ENCODE results near the gene GLCE. TPM values are rescaled to one million over a fixed set of nuclear protein-coding genes. Genes with fewer than 3 reads are reported as not detected.

GLCE gene
- total RNA-seq, 1 experiment from 2014 or later, result 10.2 TPM

DNA sequence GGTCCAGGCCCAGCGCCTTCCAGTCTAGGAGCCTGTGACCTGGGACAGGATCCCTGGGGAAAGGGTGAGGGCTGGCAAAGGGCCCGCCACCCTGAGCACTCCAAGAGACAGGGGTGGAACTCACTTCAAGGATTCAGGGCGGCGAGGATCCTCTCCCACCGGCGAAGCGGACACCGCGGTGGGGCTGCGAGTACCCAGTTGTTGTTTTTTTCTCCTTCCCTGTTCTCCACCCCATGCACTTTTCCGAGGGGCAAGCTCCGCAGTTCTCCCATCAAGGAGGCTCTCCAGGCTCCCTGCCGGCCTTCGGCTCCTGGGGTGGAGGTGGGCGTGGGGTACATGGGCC, 137.9 kb downstream of the GLCE start:
- no peak for TF ChIP-seq CTCF (IDR thresholded peaks at IDR 0.05; ENCODE audit: insufficient read depth in 1 of 2, low read depth in 1 of 2, low read length in 1 of 2, severe bottlenecking in 1 of 2, unreplicated experiment in 1 of 2)
- H3K36me3 ChIP-seq (ENCODE audit: control insufficient read depth, insufficient read depth, low read length), result no peaks in the 10 kb centered on the region
- intact Hi-C loops (cut with micrococcal nuclease; ENCODE audit: unreplicated experiment), result loop anchor here (10.0 kb wide), 1 partner anchor 96 kb away; no protein-coding TSS in a partner anchor
- H3K4me1 ChIP-seq, result peaks cover 7% of the 10 kb centered on the region; the same call in 1 of the 2 replicates
- Mint-ChIP-seq H3K4me1 (ENCODE audit: low read depth, unreplicated experiment) (peaks cover 13% of the 10 kb centered on the region), H3K9me3 (ENCODE audit: unreplicated experiment) (no peaks in the 10 kb centered on the region), H3K27me3 (ENCODE audit: insufficient read depth, unreplicated experiment) (peaks cover 3% of the 10 kb centered on the region), H3K4me3 (ENCODE audit: unreplicated experiment) (peak overlapping the region; percentile 69), H3K27ac (ENCODE audit: unreplicated experiment) (no peak overlapping the region), H3K36me3 (ENCODE audit: insufficient read depth, unreplicated experiment) (no peaks in the 10 kb centered on the region)
- peak overlapping the region; percentile 54 for H3K4me3 ChIP-seq (ENCODE audit: low read depth, low read length)
- H3K27me3 ChIP-seq (replicated peaks; ENCODE audit: control insufficient read depth, insufficient read depth, low read length), result no peaks in the 10 kb centered on the region
- ChIA-PET CTCF (no interaction called here), POLR2A (no interaction called here)
- H3K9me3 ChIP-seq, result no peaks in the 10 kb centered on the region
- DNase-seq, result no peak
- BruUV-seq (replicated peaks), result no TSS peak

GRCh38 chr15:69298697-69299441, 138.4 kb downstream of the GLCE start, which contains the start of gene PAQR5:
PAQR5 (plus strand) TSS chr15:69298912; CDS start chr15:69360081, 61,169 bp downstream.
- H3K36me3 Mint-ChIP-seq (ENCODE audit: insufficient read depth, unreplicated experiment), result no peaks in the 10 kb centered on the region
- ChIA-PET CTCF (no interaction called here), POLR2A (no interaction called here)
- no peaks in the 10 kb centered on the region for H3K36me3 ChIP-seq (ENCODE audit: control insufficient read depth, insufficient read depth, low read length)
- H3K9me3 Mint-ChIP-seq (ENCODE audit: unreplicated experiment), result no peaks in the 10 kb centered on the region
- H3K27me3 ChIP-seq (replicated peaks; ENCODE audit: control insufficient read depth, insufficient read depth, low read length), result no peaks in the 10 kb centered on the region
- no peaks in the 10 kb centered on the region for H3K9me3 ChIP-seq
- BruUV-seq (replicated peaks), result no TSS peak
- DNase-seq, result peak in 1 of 2 experiments; percentile 62
- TF ChIP-seq CTCF (IDR thresholded peaks at IDR 0.05; ENCODE audit: insufficient read depth in 1 of 2, low read depth in 1 of 2, low read length in 1 of 2, severe bottlenecking in 1 of 2, unreplicated experiment in 1 of 2), result no peak
- peak within 1 kb of the TSS; percentile 54 for H3K4me3 ChIP-seq (ENCODE audit: low read depth, low read length)
- intact Hi-C loops (cut with micrococcal nuclease; ENCODE audit: unreplicated experiment), result loop anchor here (10.0 kb wide), 1 partner anchor 96 kb away; no protein-coding TSS in a partner anchor
- no peak within 1 kb of the TSS for H3K27ac Mint-ChIP-seq (ENCODE audit: unreplicated experiment)
- peaks cover 3% of the 10 kb centered on the region for H3K27me3 Mint-ChIP-seq (ENCODE audit: insufficient read depth, unreplicated experiment)
- H3K4me1 Mint-ChIP-seq (ENCODE audit: low read depth, unreplicated experiment), result peaks cover 13% of the 10 kb centered on the region
- H3K4me3 Mint-ChIP-seq (ENCODE audit: unreplicated experiment), result peak within 1 kb of the TSS; percentile 69
- H3K4me1 ChIP-seq, result peaks cover 7% of the 10 kb centered on the region; the same call in 1 of the 2 replicates

GRCh38 chr15:69299451-69299886, 139.0 kb downstream of the GLCE start:
- Histone ChIP-seq H3K4me3 (ENCODE audit: low read depth, low read length) (peak overlapping the region; percentile 54), H3K4me1 (peaks cover 7% of the 10 kb centered on the region; the same call in 1 of the 2 replicates), H3K27me3 (replicated peaks; ENCODE audit: control insufficient read depth, insufficient read depth, low read length) (no peaks in the 10 kb centered on the region), H3K9me3 (no peaks in the 10 kb centered on the region), H3K36me3 (ENCODE audit: control insufficient read depth, insufficient read depth, low read length) (no peaks in the 10 kb centered on the region)
- no peak overlapping the region for H3K27ac Mint-ChIP-seq (ENCODE audit: unreplicated experiment)
- peaks cover 13% of the 10 kb centered on the region for H3K4me1 Mint-ChIP-seq (ENCODE audit: low read depth, unreplicated experiment)
- no peaks in the 10 kb centered on the region for H3K9me3 Mint-ChIP-seq (ENCODE audit: unreplicated experiment)
- CTCF ChIA-PET, result no interaction called here
- no peaks in the 10 kb centered on the region for H3K36me3 Mint-ChIP-seq (ENCODE audit: insufficient read depth, unreplicated experiment)
- no peak for TF ChIP-seq CTCF (IDR thresholded peaks at IDR 0.05; ENCODE audit: insufficient read depth in 1 of 2, low read depth in 1 of 2, low read length in 1 of 2, severe bottlenecking in 1 of 2, unreplicated experiment in 1 of 2)
- intact Hi-C loops (cut with micrococcal nuclease; ENCODE audit: unreplicated experiment), result loop anchor here (10.0 kb wide), 1 partner anchor 95 kb away; no protein-coding TSS in a partner anchor
- no peak for DNase-seq
- BruUV-seq (replicated peaks), result TSS peak; percentile 25
- peak overlapping the region; percentile 69 for H3K4me3 Mint-ChIP-seq (ENCODE audit: unreplicated experiment)
- H3K27me3 Mint-ChIP-seq (ENCODE audit: insufficient read depth, unreplicated experiment), result peaks cover 3% of the 10 kb centered on the region
- POLR2A ChIA-PET, result no interaction called here
